GM12891 (cell line): Measurements from ENCODE around the gene POLR1B.

Experiments
- PAX5 ChIP-seq: IDR thresholded peaks from 2 replicates; pipeline ENCODE4 v1.6.1; 2011; ENCODE audit warnings: low read length, moderate library complexity, mild to moderate bottlenecking; ENCODE audit not compliant: insufficient read depth, severe bottlenecking
- POLR2A ChIP-seq: IDR thresholded peaks from 2 replicates; pipeline ENCODE4 v1.6.1; 2011; ENCODE audit warnings: low read depth, low read length, control low read depth
- POLR2AphosphoS5 ChIP-seq: IDR thresholded peaks from 2 replicates; pipeline ENCODE4 v1.6.1; 2011; ENCODE audit warnings: low read depth, low read length, control low read depth
- POU2F2 ChIP-seq: IDR thresholded peaks from 2 replicates; pipeline ENCODE4 v1.6.1; 2011; ENCODE audit warnings: low read depth, mild to moderate bottlenecking, control low read depth, low read length, moderate library complexity
- SPI1 ChIP-seq: IDR thresholded peaks from 2 replicates; pipeline ENCODE4 v1.6.1; 2011; ENCODE audit warnings: low read depth, low read length, control low read depth
- TAF1 ChIP-seq: IDR thresholded peaks from 2 replicates; pipeline ENCODE4 v1.6.1; 2011; ENCODE audit warnings: low read depth, low read length, control low read depth

- TF ChIP-seq POLR2A (no peak; the same call in 1 of the 2 replicates), POLR2AphosphoS5 (no peak; the same call in 1 of the 2 replicates), TAF1 (no peak), SPI1 (no peak), PAX5 (no peak), POU2F2 (no peak)
These were observed 42.6 kb downstream of the POLR1B start for GRCh38 chr2:112584891-112585250.
